Measurements from ENCODE around the gene NUP107. TPM values are rescaled to one million over a fixed set of nuclear protein-coding genes. Genes with fewer than 3 reads are reported as not detected.

NUP107 gene
- total RNA-seq, 1 experiment from 2014 or later: 89.9 TPM

Other genes starting within 250 kb of the NUP107 start
- gene RAP1B, start 76.1 kb upstream of the NUP107 start, total RNA-seq (2014; rRNA removed; shearing (Covaris generic)): 122 and 159 TPM in 2 replicates
- gene SLC35E3, start 59.2 kb downstream of the NUP107 start, total RNA-seq (2014; rRNA removed; shearing (Covaris generic)): 0.72 and 3.6 TPM in 2 replicates
- gene MDM2, start 121.2 kb downstream of the NUP107 start, total RNA-seq (2014; rRNA removed; shearing (Covaris generic)): 41.9 and 110 TPM in 2 replicates
- 0.45 and 1.7 TPM in 2 replicates for gene CPM, start 246.2 kb downstream of the NUP107 start, total RNA-seq (2014; rRNA removed; shearing (Covaris generic))